ENCODE data around the gene CXCR5. TPM values are rescaled to one million over a fixed set of nuclear protein-coding genes. Genes with fewer than 3 reads are reported as not detected.

CXCR5 gene
- total RNA-seq, 2 donors from 2014 or later: 0.07 TPM; not detected in 1

DNA sequence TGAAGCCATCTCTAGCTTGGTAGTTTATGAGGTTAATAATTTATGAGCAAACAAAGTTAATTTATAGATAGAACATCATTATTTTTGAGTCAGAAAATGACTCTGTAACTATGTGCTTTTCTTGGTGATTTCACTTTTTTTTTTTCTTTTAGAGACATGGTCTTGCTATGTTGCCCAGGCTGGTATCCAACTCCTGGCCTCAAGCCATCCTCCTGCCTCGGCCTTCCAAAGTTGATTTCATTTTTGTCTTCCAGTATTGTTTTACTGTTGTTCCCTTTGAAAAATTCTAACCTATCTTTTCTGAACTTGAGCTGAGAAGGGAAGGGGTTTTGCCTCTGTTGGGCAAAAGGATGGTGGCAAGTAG lies 706 bp upstream of the CXCR5 start:
- H3K27ac ChIP-seq (ENCODE audit: low read depth, low read length): no peak overlapping the region
- no peak for DNase-seq
- peaks cover 4% of the 10 kb centered on the region for H3K4me1 ChIP-seq (ENCODE audit: control insufficient read depth, insufficient read depth, low read length)
- no peaks in the 10 kb centered on the region for H3K9me3 Mint-ChIP-seq
- no peak overlapping the region for H3K4me3 ChIP-seq (ENCODE audit: low read length)
- no peak overlapping the region for H3K27ac Mint-ChIP-seq
- 95% methylated on average over 1 of the region's 1 CpG; no CpG with 5 or more reads in 1 of the 2 experiments for WGBS, 2 experiments (ENCODE audit: insufficient coverage in 1 of 2, insufficient read length in 1 of 2)
- H3K4me1 Mint-ChIP-seq: peaks cover 27% of the 10 kb centered on the region
- peaks cover 12% of the 10 kb centered on the region for H3K27me3 Mint-ChIP-seq (ENCODE audit: insufficient read depth)
- no peak overlapping the region for H3K9ac ChIP-seq (ENCODE audit: extremely low read depth, low read length, poor library complexity, severe bottlenecking)
- no peaks in the 10 kb centered on the region for H3K9me3 ChIP-seq (ENCODE audit: control insufficient read depth, low read length)
- no peaks in the 10 kb centered on the region for H3K36me3 ChIP-seq (ENCODE audit: control insufficient read depth, insufficient read depth, low read length)
- H3K27me3 ChIP-seq (ENCODE audit: control insufficient read depth, insufficient read depth, low read length, poor library complexity, severe bottlenecking): no peaks in the 10 kb centered on the region
- H3K4me3 Mint-ChIP-seq: no peak overlapping the region
- H3K36me3 Mint-ChIP-seq (ENCODE audit: low read depth): no peaks in the 10 kb centered on the region
- TF ChIP-seq, protein P1, sequence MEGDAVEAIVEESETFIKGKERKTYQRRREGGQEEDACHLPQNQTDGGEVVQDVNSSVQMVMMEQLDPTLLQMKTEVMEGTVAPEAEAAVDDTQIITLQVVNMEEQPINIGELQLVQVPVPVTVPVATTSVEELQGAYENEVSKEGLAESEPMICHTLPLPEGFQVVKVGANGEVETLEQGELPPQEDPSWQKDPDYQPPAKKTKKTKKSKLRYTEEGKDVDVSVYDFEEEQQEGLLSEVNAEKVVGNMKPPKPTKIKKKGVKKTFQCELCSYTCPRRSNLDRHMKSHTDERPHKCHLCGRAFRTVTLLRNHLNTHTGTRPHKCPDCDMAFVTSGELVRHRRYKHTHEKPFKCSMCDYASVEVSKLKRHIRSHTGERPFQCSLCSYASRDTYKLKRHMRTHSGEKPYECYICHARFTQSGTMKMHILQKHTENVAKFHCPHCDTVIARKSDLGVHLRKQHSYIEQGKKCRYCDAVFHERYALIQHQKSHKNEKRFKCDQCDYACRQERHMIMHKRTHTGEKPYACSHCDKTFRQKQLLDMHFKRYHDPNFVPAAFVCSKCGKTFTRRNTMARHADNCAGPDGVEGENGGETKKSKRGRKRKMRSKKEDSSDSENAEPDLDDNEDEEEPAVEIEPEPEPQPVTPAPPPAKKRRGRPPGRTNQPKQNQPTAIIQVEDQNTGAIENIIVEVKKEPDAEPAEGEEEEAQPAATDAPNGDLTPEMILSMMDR (conservative IDR thresholded peaks at IDR 0.05): no peak

DNA sequence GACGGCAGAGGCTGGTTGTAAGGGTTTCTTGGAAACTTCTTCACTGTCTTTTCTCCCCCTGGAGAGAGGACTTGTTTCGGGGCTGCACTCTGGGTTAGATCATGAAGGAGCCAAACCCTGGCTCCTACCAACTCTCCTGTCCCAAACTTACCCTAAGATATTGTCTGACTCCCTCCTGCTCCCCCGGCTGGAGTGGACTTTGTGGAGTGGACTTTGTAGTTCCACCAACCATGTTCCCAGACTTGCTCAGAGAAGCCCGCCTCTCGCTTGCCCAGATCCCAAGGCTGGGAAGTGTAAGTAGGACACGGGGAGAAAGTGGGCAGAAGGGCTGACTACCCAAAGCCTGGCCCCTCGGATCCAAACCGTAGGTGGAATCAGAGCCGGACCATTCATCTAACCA lies 1.2 kb downstream of the CXCR5 start:
- Histone ChIP-seq H3K27ac (ENCODE audit: low read depth, low read length) (no peak overlapping the region), H3K36me3 (ENCODE audit: control insufficient read depth, insufficient read depth, low read length) (no peaks in the 10 kb centered on the region), H3K27me3 (ENCODE audit: control insufficient read depth, insufficient read depth, low read length, poor library complexity, severe bottlenecking) (no peaks in the 10 kb centered on the region), H3K9me3 (ENCODE audit: control insufficient read depth, low read length) (no peaks in the 10 kb centered on the region), H3K4me3 (ENCODE audit: low read length) (no peak overlapping the region), H3K4me1 (ENCODE audit: control insufficient read depth, insufficient read depth, low read length) (peaks cover 5% of the 10 kb centered on the region), H3K9ac (ENCODE audit: extremely low read depth, low read length, poor library complexity, severe bottlenecking) (no peak overlapping the region)
- Mint-ChIP-seq H3K27ac (no peak overlapping the region), H3K27me3 (ENCODE audit: insufficient read depth) (peaks cover 17% of the 10 kb centered on the region), H3K4me1 (peaks cover 31% of the 10 kb centered on the region), H3K4me3 (no peak overlapping the region), H3K9me3 (no peaks in the 10 kb centered on the region), H3K36me3 (ENCODE audit: low read depth) (no peaks in the 10 kb centered on the region)
- DNase-seq: no peak
- TF ChIP-seq, protein P1 (conservative IDR thresholded peaks at IDR 0.05): no peak
- WGBS, 2 experiments (ENCODE audit: insufficient coverage in 1 of 2, insufficient read length in 1 of 2): 90 to 94% methylated on average over 4 to 9 of the region's 9 CpGs

DNA sequence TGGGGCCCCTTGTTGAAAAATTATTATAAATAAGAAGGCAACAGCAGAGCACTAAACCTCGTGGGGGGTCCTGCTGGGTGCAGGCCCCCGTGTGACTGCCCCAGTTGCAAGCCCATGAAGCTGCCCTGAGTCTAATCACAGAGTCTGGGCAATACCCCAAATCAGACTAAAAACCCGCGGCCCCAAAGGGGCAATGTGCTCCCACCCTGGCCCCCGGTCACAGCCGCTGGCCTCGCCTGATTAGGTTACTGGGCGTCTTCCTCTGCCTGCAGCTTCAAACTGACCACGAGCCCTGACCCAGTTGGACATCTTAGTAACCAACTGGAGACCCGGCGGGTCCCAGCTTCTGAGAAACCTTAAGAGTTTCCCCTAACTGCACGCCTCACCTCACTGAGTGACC lies 1.6 kb downstream of the CXCR5 start:
- TF ChIP-seq, protein P1 (conservative IDR thresholded peaks at IDR 0.05): no peak

More for the DNA sequence above, 1.6 kb downstream of the CXCR5 start:
- WGBS, 2 experiments (ENCODE audit: insufficient coverage in 1 of 2, insufficient read length in 1 of 2): 93 to 98% methylated on average over 8 to 12 of the region's 12 CpGs
- Histone ChIP-seq H3K9ac (ENCODE audit: extremely low read depth, low read length, poor library complexity, severe bottlenecking) (no peak overlapping the region), H3K4me1 (ENCODE audit: control insufficient read depth, insufficient read depth, low read length) (peaks cover 5% of the 10 kb centered on the region), H3K27ac (ENCODE audit: low read depth, low read length) (no peak overlapping the region), H3K27me3 (ENCODE audit: control insufficient read depth, insufficient read depth, low read length, poor library complexity, severe bottlenecking) (no peaks in the 10 kb centered on the region), H3K36me3 (ENCODE audit: control insufficient read depth, insufficient read depth, low read length) (no peaks in the 10 kb centered on the region), H3K9me3 (ENCODE audit: control insufficient read depth, low read length) (no peaks in the 10 kb centered on the region), H3K4me3 (ENCODE audit: low read length) (no peak overlapping the region)
- H3K9me3 Mint-ChIP-seq: no peaks in the 10 kb centered on the region
- no peaks in the 10 kb centered on the region for H3K36me3 Mint-ChIP-seq (ENCODE audit: low read depth)
- H3K27ac Mint-ChIP-seq: no peak overlapping the region
- DNase-seq: no peak
- peaks cover 17% of the 10 kb centered on the region for H3K27me3 Mint-ChIP-seq (ENCODE audit: insufficient read depth)
- peaks cover 31% of the 10 kb centered on the region for H3K4me1 Mint-ChIP-seq
- H3K4me3 Mint-ChIP-seq: no peak overlapping the region
